ENCODE results near the gene ALK. TPM values are rescaled to one million over a fixed set of nuclear protein-coding genes. Genes with fewer than 3 reads are reported as not detected.

ALK gene
- total and polyA plus RNA-seq, 10 of the 15 experiments (the other 5 are each of a cell fraction or from before 2014, with no cell fraction given) = 0.11 TPM; not detected in 9

DNA sequence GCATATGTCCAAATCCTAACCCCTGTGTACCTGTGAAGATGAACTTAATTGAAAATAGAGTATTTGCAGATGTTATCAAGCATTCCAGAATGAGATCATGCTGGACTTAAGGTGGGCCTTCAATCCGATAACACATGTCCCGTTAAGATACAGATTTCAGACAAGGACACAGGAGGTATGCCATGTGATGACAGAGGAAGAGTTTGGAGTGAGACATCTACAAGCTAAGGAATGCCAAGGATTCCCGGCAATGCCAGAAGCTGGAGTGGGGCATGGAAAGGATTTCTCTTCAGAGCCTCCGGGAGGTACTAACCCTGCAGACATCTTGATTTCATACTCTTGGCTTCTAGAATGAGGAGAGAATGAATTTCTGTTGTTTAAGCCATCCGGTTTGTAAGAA is 231.7 kb downstream of the ALK start (continued):
- TF ChIP-seq, protein P1, sequence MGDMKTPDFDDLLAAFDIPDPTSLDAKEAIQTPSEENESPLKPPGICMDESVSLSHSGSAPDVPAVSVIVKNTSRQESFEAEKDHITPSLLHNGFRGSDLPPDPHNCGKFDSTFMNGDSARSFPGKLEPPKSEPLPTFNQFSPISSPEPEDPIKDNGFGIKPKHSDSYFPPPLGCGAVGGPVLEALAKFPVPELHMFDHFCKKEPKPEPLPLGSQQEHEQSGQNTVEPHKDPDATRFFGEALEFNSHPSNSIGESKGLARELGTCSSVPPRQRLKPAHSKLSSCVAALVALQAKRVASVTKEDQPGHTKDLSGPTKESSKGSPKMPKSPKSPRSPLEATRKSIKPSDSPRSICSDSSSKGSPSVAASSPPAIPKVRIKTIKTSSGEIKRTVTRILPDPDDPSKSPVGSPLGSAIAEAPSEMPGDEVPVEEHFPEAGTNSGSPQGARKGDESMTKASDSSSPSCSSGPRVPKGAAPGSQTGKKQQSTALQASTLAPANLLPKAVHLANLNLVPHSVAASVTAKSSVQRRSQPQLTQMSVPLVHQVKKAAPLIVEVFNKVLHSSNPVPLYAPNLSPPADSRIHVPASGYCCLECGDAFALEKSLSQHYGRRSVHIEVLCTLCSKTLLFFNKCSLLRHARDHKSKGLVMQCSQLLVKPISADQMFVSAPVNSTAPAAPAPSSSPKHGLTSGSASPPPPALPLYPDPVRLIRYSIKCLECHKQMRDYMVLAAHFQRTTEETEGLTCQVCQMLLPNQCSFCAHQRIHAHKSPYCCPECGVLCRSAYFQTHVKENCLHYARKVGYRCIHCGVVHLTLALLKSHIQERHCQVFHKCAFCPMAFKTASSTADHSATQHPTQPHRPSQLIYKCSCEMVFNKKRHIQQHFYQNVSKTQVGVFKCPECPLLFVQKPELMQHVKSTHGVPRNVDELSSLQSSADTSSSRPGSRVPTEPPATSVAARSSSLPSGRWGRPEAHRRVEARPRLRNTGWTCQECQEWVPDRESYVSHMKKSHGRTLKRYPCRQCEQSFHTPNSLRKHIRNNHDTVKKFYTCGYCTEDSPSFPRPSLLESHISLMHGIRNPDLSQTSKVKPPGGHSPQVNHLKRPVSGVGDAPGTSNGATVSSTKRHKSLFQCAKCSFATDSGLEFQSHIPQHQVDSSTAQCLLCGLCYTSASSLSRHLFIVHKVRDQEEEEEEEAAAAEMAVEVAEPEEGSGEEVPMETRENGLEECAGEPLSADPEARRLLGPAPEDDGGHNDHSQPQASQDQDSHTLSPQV (IDR thresholded peaks at IDR 0.05) = no peak

DNA sequence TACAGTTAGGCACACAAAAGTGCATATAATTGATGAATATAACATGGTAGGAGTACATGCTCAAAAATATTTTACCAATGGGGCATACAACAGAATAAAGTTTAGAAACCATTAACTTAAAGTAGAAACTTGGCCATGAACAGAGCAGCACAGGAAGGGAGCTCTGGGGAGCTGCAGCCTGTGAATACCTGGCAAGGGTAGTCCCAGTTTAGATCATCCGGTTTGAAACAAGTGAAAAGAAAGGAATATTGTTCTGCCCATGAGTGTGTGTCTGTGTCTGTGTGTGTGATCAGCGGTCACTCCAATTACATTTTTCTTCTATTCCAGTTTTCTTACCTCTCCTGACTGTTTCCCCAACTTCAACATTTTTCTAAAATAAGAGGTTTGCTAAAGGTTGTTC is 233.0 kb downstream of the ALK start:
- ChIA-PET RAD21 (ENCODE audit: unreplicated experiment) (no interaction called here), CTCF (no interaction called here), POLR2A (no interaction called here), SMC1A (ENCODE audit: uncharacterized antibody, unreplicated experiment) (no interaction called here)
- Histone ChIP-seq H4K20me1 (ENCODE audit: control insufficient read depth, insufficient read depth) (no peaks in the 10 kb centered on the region), H3K4me3 (no peak overlapping the region), H3K9me3 (replicated peaks; ENCODE audit: control insufficient read depth, insufficient read depth, low read length) (no peaks in the 10 kb centered on the region), H3K27ac (ENCODE audit: control insufficient read depth, insufficient read depth) (no peak overlapping the region), H3K4me2 (ENCODE audit: control insufficient read depth, insufficient read depth) (no peak overlapping the region), H3K36me3 (ENCODE audit: control insufficient read depth in 2 of 2, insufficient read depth in 2 of 2, low read length in 1 of 2) (no peaks in the 10 kb centered on the region), H3K27me3 (replicated peaks in 1 of 2; ENCODE audit: control insufficient read depth in 2 of 2, insufficient read depth in 2 of 2, low read length in 1 of 2) (peaks cover 0 to 2% of the 10 kb centered on the region in 2 experiments; a peak in 1 of 4 replicates), H3K9ac (ENCODE audit: control insufficient read depth, insufficient read depth, low read length) (no peak overlapping the region), H3K79me2 (ENCODE audit: control insufficient read depth, insufficient read depth, low read length) (no peaks in the 10 kb centered on the region), H3K4me1 (ENCODE audit: control insufficient read depth, insufficient read depth, low read length) (no peaks in the 10 kb centered on the region), H2AFZ (ENCODE audit: control insufficient read depth, low read depth, low read length) (no peak overlapping the region)
- FAIRE-seq = no peak
- in situ Hi-C loops (cut with MboI) = no loop called here
- no TSS peak for BruUV-seq (replicated peaks)
- no peak for TF ChIP-seq CBX5 (IDR thresholded peaks at IDR 0.05; ENCODE audit: low read depth)
- no peak for TF ChIP-seq NRF1 (conservative IDR thresholded peaks at IDR 0.05; ENCODE audit: low read depth, low read length)
- TF ChIP-seq JUNB (IDR thresholded peaks at IDR 0.05) = no peak
- TF ChIP-seq HDAC2 (IDR thresholded peaks at IDR 0.05) = no peak
- no peak for TF ChIP-seq BRCA1 (IDR thresholded peaks at IDR 0.05; ENCODE audit: low read depth, low read length)
- TF ChIP-seq POLR2A (IDR thresholded peaks at IDR 0.05; ENCODE audit: low read depth, low read length) = no peak
- no peak for TF ChIP-seq PAX5 (IDR thresholded peaks at IDR 0.05; ENCODE audit: borderline replicate concordance, low read depth, low read length)
- TF ChIP-seq, protein P2, sequence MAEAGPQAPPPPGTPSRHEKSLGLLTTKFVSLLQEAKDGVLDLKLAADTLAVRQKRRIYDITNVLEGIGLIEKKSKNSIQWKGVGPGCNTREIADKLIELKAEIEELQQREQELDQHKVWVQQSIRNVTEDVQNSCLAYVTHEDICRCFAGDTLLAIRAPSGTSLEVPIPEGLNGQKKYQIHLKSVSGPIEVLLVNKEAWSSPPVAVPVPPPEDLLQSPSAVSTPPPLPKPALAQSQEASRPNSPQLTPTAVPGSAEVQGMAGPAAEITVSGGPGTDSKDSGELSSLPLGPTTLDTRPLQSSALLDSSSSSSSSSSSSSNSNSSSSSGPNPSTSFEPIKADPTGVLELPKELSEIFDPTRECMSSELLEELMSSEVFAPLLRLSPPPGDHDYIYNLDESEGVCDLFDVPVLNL (IDR thresholded peaks at IDR 0.05; ENCODE audit: low read depth, low read length) = no peak
- TF ChIP-seq, protein P3, sequence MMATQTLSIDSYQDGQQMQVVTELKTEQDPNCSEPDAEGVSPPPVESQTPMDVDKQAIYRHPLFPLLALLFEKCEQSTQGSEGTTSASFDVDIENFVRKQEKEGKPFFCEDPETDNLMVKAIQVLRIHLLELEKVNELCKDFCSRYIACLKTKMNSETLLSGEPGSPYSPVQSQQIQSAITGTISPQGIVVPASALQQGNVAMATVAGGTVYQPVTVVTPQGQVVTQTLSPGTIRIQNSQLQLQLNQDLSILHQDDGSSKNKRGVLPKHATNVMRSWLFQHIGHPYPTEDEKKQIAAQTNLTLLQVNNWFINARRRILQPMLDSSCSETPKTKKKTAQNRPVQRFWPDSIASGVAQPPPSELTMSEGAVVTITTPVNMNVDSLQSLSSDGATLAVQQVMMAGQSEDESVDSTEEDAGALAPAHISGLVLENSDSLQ (IDR thresholded peaks at IDR 0.05) = no peak
- no peak for TF ChIP-seq SP1 (IDR thresholded peaks at IDR 0.05; ENCODE audit: low read depth, low read length)
- TF ChIP-seq WRNIP1 (IDR thresholded peaks at IDR 0.05; ENCODE audit: borderline replicate concordance, low read depth, low read length) = no peak
- TF ChIP-seq, protein P1 (IDR thresholded peaks at IDR 0.05) = no peak
- intact Hi-C loops (cut with micrococcal nuclease; ENCODE audit: unreplicated experiment) = no loop called here
- no peak for ATAC-seq
- WGBS (ENCODE audit: insufficient coverage, insufficient replicate concordance, low lambda C conversion rate, missing lambda C conversion rate) = 27% methylated on average over 2 of the region's 2 CpGs
- DNase-seq (ENCODE audit: low read depth, low spot score) = no peak

Measured in GM12878 (cell line).